PC-3 (cell line): ENCODE measurements around the gene ABCA7.

Source experiments
- CTCF ChIP-seq: fragments of 300-600 bp; sonication (generic); conservative IDR thresholded peaks from 2 replicates; pipeline ENCODE4 v1.5.1; 2017; ENCODE audit warnings: antibody characterized with exemption, low read depth, mild to moderate bottlenecking, low read length
- EZH2 ChIP-seq: fragments of 300-600 bp; sonication (generic); IDR thresholded peaks from one replicate; pipeline ENCODE4 v1.6.1; 2017; ENCODE audit warnings: antibody characterized with exemption, mild to moderate bottlenecking, low read length; ENCODE audit not compliant: unreplicated experiment

GRCh38 chr19:1069009-1069779 lies 29.3 kb downstream of the ABCA7 start:
- no peak for TF ChIP-seq EZH2
- TF ChIP-seq CTCF = no peak
